ENCODE data around the gene RETNLB. TPM values are rescaled to one million over a fixed set of nuclear protein-coding genes. Genes with fewer than 3 reads are reported as not detected.

RETNLB gene
- polyA plus RNA-seq, 3 donors = not detected

GRCh38 chr3:108767253-108767652 is 10.0 kb upstream of the RETNLB start:
- no peak for DNase-seq
- no peaks in the 10 kb centered on the region for H3K4me1 ChIP-seq (ENCODE audit: control insufficient read depth in 1 of 2, insufficient read depth in 2 of 2, low read length in 2 of 2)
- no peaks in the 10 kb centered on the region for H3K9me3 ChIP-seq (replicated peaks in 1 of 2; ENCODE audit: control insufficient read depth in 1 of 2, insufficient read depth in 1 of 2, low read length in 2 of 2)
- H3K4me3 Mint-ChIP-seq = no peak overlapping the region
- H3K9me3 Mint-ChIP-seq = peaks cover 0 to 2% (median 0%) of the 10 kb centered on the region in 7 donors
- WGBS (ENCODE audit: insufficient coverage) = 50% methylated on average over 1 of the region's 3 CpGs
- no peaks in the 10 kb centered on the region for H3K36me3 Mint-ChIP-seq
- H3K27me3 ChIP-seq (ENCODE audit: control insufficient read depth in 2 of 2, insufficient read depth in 2 of 2, low read length in 2 of 2) = no peaks in the 10 kb centered on the region
- H3K9ac ChIP-seq (ENCODE audit: insufficient read depth, low read length, poor library complexity, severe bottlenecking) = no peak overlapping the region
- no peak for TF ChIP-seq CTCF (IDR thresholded peaks at IDR 0.05)
- H3K4me3 ChIP-seq (replicated peaks in 1 of 3; ENCODE audit: low read depth in 2 of 3, low read length in 3 of 3) = no peak overlapping the region
- no peak overlapping the region for H3K4me2 ChIP-seq (replicated peaks; ENCODE audit: extremely low read depth, low read length, poor library complexity, severe bottlenecking)
- peaks cover 0 to 1% (median 0%) of the 10 kb centered on the region in 3 donors for H3K27me3 Mint-ChIP-seq (ENCODE audit: low read depth in 3 of 3)
- no peaks in the 10 kb centered on the region for H3K36me3 ChIP-seq (replicated peaks in 1 of 2; ENCODE audit: control insufficient read depth in 1 of 2, insufficient read depth in 2 of 2, low read length in 2 of 2)
- H3K27ac Mint-ChIP-seq = no peak overlapping the region
- H3K79me2 ChIP-seq (ENCODE audit: insufficient read depth, low read length) = no peaks in the 10 kb centered on the region
- intact Hi-C loops (cut with micrococcal nuclease) = no loop called here
- H2AFZ ChIP-seq (ENCODE audit: insufficient read depth, low read depth, low read length, poor library complexity, severe bottlenecking) = no peak overlapping the region
- H4K20me1 ChIP-seq (ENCODE audit: insufficient read depth, low read length) = no peaks in the 10 kb centered on the region
- H3K4me1 Mint-ChIP-seq = no peaks in the 10 kb centered on the region
- no peak overlapping the region for H3K27ac ChIP-seq (ENCODE audit: low read depth in 1 of 2, low read length in 2 of 2)

GRCh38 chr3:108755686-108756085 is 1.5 kb downstream of the RETNLB start:
- no peak overlapping the region for H3K27ac ChIP-seq (ENCODE audit: low read depth in 1 of 2, low read length in 2 of 2)
- no peak overlapping the region for H3K9ac ChIP-seq (ENCODE audit: insufficient read depth, low read length, poor library complexity, severe bottlenecking)
- H3K4me3 Mint-ChIP-seq = no peak overlapping the region
- peaks cover 0 to 12% (median 1%) of the 10 kb centered on the region in 7 donors for H3K9me3 Mint-ChIP-seq
- no peaks in the 10 kb centered on the region for H3K4me1 ChIP-seq (ENCODE audit: control insufficient read depth in 1 of 2, insufficient read depth in 2 of 2, low read length in 2 of 2)
- no peak for TF ChIP-seq CTCF (IDR thresholded peaks at IDR 0.05)
- H3K27ac Mint-ChIP-seq = no peak overlapping the region
- WGBS (ENCODE audit: insufficient coverage) = 100% methylated on average over 2 of the region's 5 CpGs
- H3K4me1 Mint-ChIP-seq = no peaks in the 10 kb centered on the region
- H3K27me3 Mint-ChIP-seq (ENCODE audit: low read depth in 3 of 3) = no peaks in the 10 kb centered on the region
- H3K36me3 ChIP-seq (replicated peaks in 1 of 2; ENCODE audit: control insufficient read depth in 1 of 2, insufficient read depth in 2 of 2, low read length in 2 of 2) = no peaks in the 10 kb centered on the region
- H4K20me1 ChIP-seq (ENCODE audit: insufficient read depth, low read length) = no peaks in the 10 kb centered on the region
- intact Hi-C loops (cut with micrococcal nuclease) = no loop called here
- no peak overlapping the region for H3K4me2 ChIP-seq (replicated peaks; ENCODE audit: extremely low read depth, low read length, poor library complexity, severe bottlenecking)
- no peaks in the 10 kb centered on the region for H3K27me3 ChIP-seq (ENCODE audit: control insufficient read depth in 2 of 2, insufficient read depth in 2 of 2, low read length in 2 of 2)
- H3K4me3 ChIP-seq (replicated peaks in 1 of 3; ENCODE audit: low read depth in 2 of 3, low read length in 3 of 3) = no peak overlapping the region
- no peak overlapping the region for H2AFZ ChIP-seq (ENCODE audit: insufficient read depth, low read depth, low read length, poor library complexity, severe bottlenecking)
- no peak for DNase-seq
- H3K79me2 ChIP-seq (ENCODE audit: insufficient read depth, low read length) = no peaks in the 10 kb centered on the region
- no peaks in the 10 kb centered on the region for H3K9me3 ChIP-seq (replicated peaks in 1 of 2; ENCODE audit: control insufficient read depth in 1 of 2, insufficient read depth in 1 of 2, low read length in 2 of 2)
- no peaks in the 10 kb centered on the region for H3K36me3 Mint-ChIP-seq

All from CD14-positive monocyte (primary cell).